IMR-90 (cell line): ENCODE data around the gene IRAK1. TPM values are rescaled to one million over a fixed set of nuclear protein-coding genes. Genes with fewer than 3 reads are reported as not detected.

Experiments used
- ATAC-seq: fragments of 200-7000 bp; cut with Tn5 transposase; 2 replicates; pipeline ENCODE4 v1.9.1; 2020; ENCODE audit warnings: low read depth, mild to moderate bottlenecking, moderate library complexity
- BruUV-seq: library from RNA; stranded (reverse); fragments of 400-500 nt; replicated peaks from 2 replicates; lab custom pipeline; 2021; lab: Mats Ljungman, UMichigan
- CTCF ChIA-PET: fragments of 300-600 bp; formaldehyde crosslinking; extraction: SDS; loops from one replicate; lab custom pipeline; 2021; ENCODE audit warnings: antibody characterized with exemption; lab: Yijun Ruan, JAX
- POLR2A ChIA-PET: fragments of 300-600 bp; sonication (Branson Sonifier 250); formaldehyde crosslinking; loops from one replicate; lab custom pipeline; 2022; ENCODE audit warnings: antibody characterized with exemption; ENCODE audit not compliant: unreplicated experiment; lab: Charles Lee
- DNase-seq: peaks from one replicate; pipeline ENCODE4 v3.0.0; 2013
- H2AFZ ChIP-seq: replicated peaks from 2 replicates; pipeline ENCODE3; 2013; ENCODE audit warnings: low read length, mild to moderate bottlenecking; ENCODE audit not compliant: poor library complexity
- H2AK5ac ChIP-seq: 2 replicates; pipeline ENCODE4 v1.6.1; 2013; ENCODE audit warnings: low read depth, low read length, inconsistent platforms
- H2AK9ac ChIP-seq: replicated peaks from 2 replicates; pipeline ENCODE3; 2013; ENCODE audit warnings: mild to moderate bottlenecking, low read depth, low read length, moderate library complexity; ENCODE audit not compliant: poor library complexity
- H2BK120ac ChIP-seq: 2 replicates; pipeline ENCODE4 v1.6.1; 2013; ENCODE audit warnings: low read depth, low read length, inconsistent platforms
- H2BK15ac ChIP-seq: 3 replicates; pipeline ENCODE4 v1.6.1; 2013; ENCODE audit warnings: low read depth, low read length, inconsistent platforms
- H2BK20ac ChIP-seq: 2 replicates; pipeline ENCODE4 v1.6.1; 2013; ENCODE audit warnings: low read depth, mild to moderate bottlenecking, inconsistent platforms, low read length, moderate library complexity
- H2BK5ac ChIP-seq: 2 replicates; pipeline ENCODE4 v1.6.1; 2013; ENCODE audit warnings: mild to moderate bottlenecking, low read depth, low read length, inconsistent platforms; ENCODE audit not compliant: poor library complexity, severe bottlenecking
- H3K14ac ChIP-seq: replicated peaks from 2 replicates; pipeline ENCODE4 v1.6.1; 2013; ENCODE audit warnings: low read depth, low read length, inconsistent platforms
- H3K18ac ChIP-seq: 2 replicates; pipeline ENCODE4 v1.6.1; 2013; ENCODE audit warnings: low read depth, low read length, control low read depth
- H3K23ac ChIP-seq: 2 replicates; pipeline ENCODE4 v1.6.1; 2013; ENCODE audit warnings: low read depth, low read length, inconsistent platforms
- H3K27ac ChIP-seq: 2 replicates; pipeline ENCODE4 v1.5.1; 2013; ENCODE audit warnings: mild to moderate bottlenecking, control low read depth, low read length; ENCODE audit not compliant: insufficient read depth
- H3K27me3 ChIP-seq: 2 replicates; pipeline ENCODE4 v1.6.1; 2013; ENCODE audit warnings: low read length; ENCODE audit not compliant: control insufficient read depth, insufficient read depth
- H3K36me3 ChIP-seq: 2 replicates; pipeline ENCODE4 v1.6.1; 2013; ENCODE audit warnings: low read length, mixed read lengths; ENCODE audit not compliant: control insufficient read depth, insufficient read depth
- H3K4ac ChIP-seq: 2 replicates; pipeline ENCODE4 v1.6.1; 2013; ENCODE audit warnings: low read depth, low read length, inconsistent platforms
- H3K4me1 ChIP-seq: 2 replicates; pipeline ENCODE4 v1.6.1; 2013; ENCODE audit warnings: low read length, mixed read lengths; ENCODE audit not compliant: control insufficient read depth, insufficient read depth
- H3K4me2 ChIP-seq: 2 replicates; pipeline ENCODE4 v1.6.1; 2013; ENCODE audit warnings: low read depth, mild to moderate bottlenecking, control low read depth, low read length, moderate library complexity
- H3K4me3 ChIP-seq: 2 replicates; pipeline ENCODE4 v1.5.1; 2013; ENCODE audit warnings: low read depth, mild to moderate bottlenecking, control low read depth, low read length, moderate library complexity; ENCODE audit not compliant: insufficient read depth
- H3K56ac ChIP-seq: 2 replicates; pipeline ENCODE4 v1.6.1; 2013; ENCODE audit warnings: low read length, inconsistent platforms; ENCODE audit not compliant: insufficient read depth; ENCODE audit errors: extremely low read depth
- H3K79me1 ChIP-seq, 2 experiments: 2 replicates each; pipeline ENCODE4 v1.6.1; 2013; ENCODE audit warnings: low read length in 2 of 2, inconsistent platforms in 1 of 2, low read depth in 1 of 2
- H3K9ac ChIP-seq: 2 replicates; pipeline ENCODE4 v1.6.1; 2013; ENCODE audit warnings: low read depth, low read length, control low read depth
- H3K9me1 ChIP-seq: 2 replicates; pipeline ENCODE4 v1.6.1; 2013; ENCODE audit warnings: low read length, inconsistent platforms; ENCODE audit not compliant: insufficient read depth
- H3K9me3 ChIP-seq: 2 replicates; pipeline ENCODE4 v1.6.1; 2013; ENCODE audit warnings: low read length; ENCODE audit not compliant: control insufficient read depth, insufficient read depth
- H4K20me1 ChIP-seq: 2 replicates; pipeline ENCODE4 v1.6.1; 2013; ENCODE audit warnings: low read length, inconsistent platforms; ENCODE audit not compliant: insufficient read depth
- H4K5ac ChIP-seq: 2 replicates; pipeline ENCODE4 v1.6.1; 2013; ENCODE audit warnings: mild to moderate bottlenecking, low read depth, low read length, control low read depth
- H4K8ac ChIP-seq, 2 experiments: 2 replicates each; pipeline ENCODE4 v1.6.1; 2013; ENCODE audit warnings: low read depth in 2 of 2, low read length in 2 of 2, control low read depth in 1 of 2, inconsistent platforms in 1 of 2
- H4K91ac ChIP-seq: 2 replicates; pipeline ENCODE4 v1.6.1; 2013; ENCODE audit warnings: low read depth, low read length, inconsistent platforms; ENCODE audit not compliant: insufficient read depth
- BHLHE40 ChIP-seq: fragments of 150-350 bp; IDR thresholded peaks from 2 replicates; pipeline ENCODE4 v1.6.1; 2016; ENCODE audit warnings: mild to moderate bottlenecking, low read depth, low read length
- CEBPB ChIP-seq: IDR thresholded peaks from 2 replicates; pipeline ENCODE4 v1.6.1; 2012; ENCODE audit warnings: low read depth, low read length, improper control_type of control experiment
- ELK1 ChIP-seq: fragments of 150-350 bp; IDR thresholded peaks from 2 replicates; pipeline ENCODE4 v1.6.1; 2016; ENCODE audit warnings: low read depth, mild to moderate bottlenecking, low read length, moderate library complexity, borderline replicate concordance
- MAFK ChIP-seq: IDR thresholded peaks from 2 replicates; pipeline ENCODE4 v1.6.1; 2012; ENCODE audit warnings: low read depth, low read length, improper control_type of control experiment
- MAZ ChIP-seq: IDR thresholded peaks from 2 replicates; pipeline ENCODE4 v1.6.1; 2012; ENCODE audit warnings: low read depth, mild to moderate bottlenecking, low read length, improper control_type of control experiment, moderate library complexity, borderline replicate concordance
- MXI1 ChIP-seq: IDR thresholded peaks from 2 replicates; pipeline ENCODE4 v1.6.1; 2012; ENCODE audit warnings: low read depth, mild to moderate bottlenecking, low read length, moderate library complexity, borderline replicate concordance
- NFE2L2 ChIP-seq: fragments of 150-350 bp; IDR thresholded peaks from 2 replicates; pipeline ENCODE4 v1.6.1; 2016; ENCODE audit warnings: low read depth, mild to moderate bottlenecking, low read length
- POLR2A ChIP-seq: IDR thresholded peaks from 2 replicates; pipeline ENCODE4 v1.6.1; 2012; ENCODE audit warnings: mild to moderate bottlenecking, low read depth, low read length
- RAD21 ChIP-seq: IDR thresholded peaks from 2 replicates; pipeline ENCODE4 v1.6.1; 2012; ENCODE audit warnings: low read length, improper control_type of control experiment
- RCOR1 ChIP-seq: IDR thresholded peaks from 2 replicates; pipeline ENCODE4 v1.6.1; 2012; ENCODE audit warnings: mild to moderate bottlenecking, low read length, improper control_type of control experiment; ENCODE audit not compliant: insufficient replicate concordance
- SMC3 ChIP-seq: fragments of 150-350 bp; IDR thresholded peaks from 2 replicates; pipeline ENCODE4 v1.6.1; 2016; ENCODE audit warnings: low read depth, mild to moderate bottlenecking, antibody characterized with exemption, low read length, moderate library complexity
- WGBS, 2 experiments: methylation state at CpG; one replicate each; pipeline versions ENCODE4 v1.1.5 to v1.1.7; 2013; ENCODE audit warnings: missing lambda C conversion rate in 2 of 2; ENCODE audit not compliant: insufficient read length in 1 of 2; ENCODE audit errors: extremely low coverage in 2 of 2; 5-methylcytosine and 5-hydroxymethylcytosine counted together
- dilution Hi-C: fragments of 300-500 bp; cut with HindIII; formaldehyde crosslinking; loops from one replicate; pipeline ENCODE4 v1.14.3; 2018; ENCODE audit warnings: low sequenced_read_pairs; ENCODE audit not compliant: unreplicated experiment
- in situ Hi-C: fragments of 300-500 bp; cut with MboI; formaldehyde crosslinking; loops from 3 replicates; pipeline ENCODE4 v1.14.3; 2019; ENCODE audit warnings: low sequenced_read_pairs, inconsistent platforms, mixed read lengths
- intact Hi-C: fragments of 100-400 bp; cut with micrococcal nuclease; formaldehyde crosslinking; loops from 2 replicates; pipeline ENCODE4 v1.10.0; 2022
- polyA plus RNA-seq, 3 experiments: library from polyadenylated mRNA; depleted of rRNA; stranded (reverse); fragments of >200 nt; gene quantifications; 2 replicates each; pipeline ENCODE4 v1.2.3, GENCODE V29; 2012; ENCODE audit warnings: low replicate concordance in 1 of 3
- total RNA-seq: library from RNA; depleted of rRNA; stranded (reverse); fragments of >200 nt; gene quantifications from 2 replicates; pipeline ENCODE4 v1.2.3, GENCODE V29; 2012
- TF ChIP-seq, protein P1 (sequence below): fragments of 150-350 bp; IDR thresholded peaks from 2 replicates; pipeline ENCODE4 v1.6.1; 2017; ENCODE audit warnings: mild to moderate bottlenecking, antibody characterized with exemption, low read length, low read depth
- TF ChIP-seq, protein P2 (sequence below): conservative IDR thresholded peaks from 2 replicates; pipeline ENCODE4 v1.5.1; 2012; ENCODE audit warnings: mild to moderate bottlenecking, low read depth, low read length, improper control_type of control experiment

The IRAK1 gene
- total and polyA plus RNA-seq, 2 of the 4 experiments (the other 2 are of a cell fraction): 33.3 to 50.2 TPM

GRCh38 chrX:153973127-153974002 is 46.3 kb downstream of the IRAK1 start:
- Histone ChIP-seq H3K79me1 (peaks cover 14 to 27% of the 10 kb centered on the region in 2 experiments; a peak in 2 of 4 replicates), H3K36me3 (no peaks in the 10 kb centered on the region), H4K20me1 (peaks cover 24% of the 10 kb centered on the region), H3K27ac (peak overlapping the region; percentile 86), H2BK20ac (no peak overlapping the region), H3K4ac (peak overlapping the region; percentile 84), H3K9ac (peak overlapping the region; percentile 93), H2BK15ac (no peak overlapping the region), H2AFZ (peak overlapping the region; percentile 92), H3K4me1 (peaks cover 8% of the 10 kb centered on the region), H3K9me1 (peaks cover 3% of the 10 kb centered on the region; the same call in 1 of the 2 replicates), H2BK5ac (peak overlapping the region; percentile 87), H2BK120ac (0 out of 2 replicates have a peak overlapping the region, but pooled peaks have one; percentile 2), H4K91ac (peak overlapping the region; percentile 76), H3K4me3 (peak overlapping the region; percentile 96), H3K56ac (peak overlapping the region; percentile 85), H4K5ac (peak overlapping the region; percentile 67; the same call in 1 of the 2 replicates), H4K8ac (peak overlapping the region; percentile 19 to 77), H3K14ac (peak overlapping the region; percentile 86), H2AK9ac (peak overlapping the region; percentile 94), H3K18ac (peak overlapping the region; percentile 21; the same call in 1 of the 2 replicates), H3K23ac (peak overlapping the region; percentile 67), H3K9me3 (no peaks in the 10 kb centered on the region), H3K27me3 (no peaks in the 10 kb centered on the region), H3K4me2 (peak overlapping the region; percentile 98), H2AK5ac (peak overlapping the region; percentile 88)
- ATAC-seq (no peak), DNase-seq (no peak)
- 68% methylated on average over 5 of the region's 20 CpGs; no CpG with 5 or more reads in 1 of the 2 experiments for WGBS, 2 experiments
- in situ Hi-C loops (no loop called here), intact Hi-C loops (no loop called here), dilution Hi-C loops (no loop called here)
- POLR2A ChIA-PET: interaction anchor here (0.6 to 0.8 kb wide), 2 partner anchors 67 to 72 kb away, joined by 3 to 5 read pairs; no protein-coding TSS in a partner anchor
- no TSS peak for BruUV-seq
- CTCF ChIA-PET: no interaction called here
- TF ChIP-seq MXI1: no peak
- no peak for TF ChIP-seq MAFK
- no peak for TF ChIP-seq RAD21
- no peak for TF ChIP-seq NFE2L2
- no peak for TF ChIP-seq CEBPB
- no peak for TF ChIP-seq RCOR1
- no peak for TF ChIP-seq ELK1
- TF ChIP-seq, protein P1, sequence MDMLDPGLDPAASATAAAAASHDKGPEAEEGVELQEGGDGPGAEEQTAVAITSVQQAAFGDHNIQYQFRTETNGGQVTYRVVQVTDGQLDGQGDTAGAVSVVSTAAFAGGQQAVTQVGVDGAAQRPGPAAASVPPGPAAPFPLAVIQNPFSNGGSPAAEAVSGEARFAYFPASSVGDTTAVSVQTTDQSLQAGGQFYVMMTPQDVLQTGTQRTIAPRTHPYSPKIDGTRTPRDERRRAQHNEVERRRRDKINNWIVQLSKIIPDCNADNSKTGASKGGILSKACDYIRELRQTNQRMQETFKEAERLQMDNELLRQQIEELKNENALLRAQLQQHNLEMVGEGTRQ: no peak
- no peak for TF ChIP-seq BHLHE40
- TF ChIP-seq SMC3: no peak
- TF ChIP-seq, protein P2, sequence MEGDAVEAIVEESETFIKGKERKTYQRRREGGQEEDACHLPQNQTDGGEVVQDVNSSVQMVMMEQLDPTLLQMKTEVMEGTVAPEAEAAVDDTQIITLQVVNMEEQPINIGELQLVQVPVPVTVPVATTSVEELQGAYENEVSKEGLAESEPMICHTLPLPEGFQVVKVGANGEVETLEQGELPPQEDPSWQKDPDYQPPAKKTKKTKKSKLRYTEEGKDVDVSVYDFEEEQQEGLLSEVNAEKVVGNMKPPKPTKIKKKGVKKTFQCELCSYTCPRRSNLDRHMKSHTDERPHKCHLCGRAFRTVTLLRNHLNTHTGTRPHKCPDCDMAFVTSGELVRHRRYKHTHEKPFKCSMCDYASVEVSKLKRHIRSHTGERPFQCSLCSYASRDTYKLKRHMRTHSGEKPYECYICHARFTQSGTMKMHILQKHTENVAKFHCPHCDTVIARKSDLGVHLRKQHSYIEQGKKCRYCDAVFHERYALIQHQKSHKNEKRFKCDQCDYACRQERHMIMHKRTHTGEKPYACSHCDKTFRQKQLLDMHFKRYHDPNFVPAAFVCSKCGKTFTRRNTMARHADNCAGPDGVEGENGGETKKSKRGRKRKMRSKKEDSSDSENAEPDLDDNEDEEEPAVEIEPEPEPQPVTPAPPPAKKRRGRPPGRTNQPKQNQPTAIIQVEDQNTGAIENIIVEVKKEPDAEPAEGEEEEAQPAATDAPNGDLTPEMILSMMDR: no peak
- no peak for TF ChIP-seq POLR2A
- TF ChIP-seq MAZ: no peak
